ENCODE measurements around the gene WWOX.
"Not testable (repeated sequence)": the region's sequence is repeated elsewhere in the genome, so short reads cannot be mapped to it uniquely, and the experiment has no call there.

- TF ChIP-seq TCF4 (CRISPR knock-in tag; IDR thresholded peaks at IDR 0.05; ENCODE audit: borderline replicate concordance); ZFP3 (CRISPR knock-in tag; IDR thresholded peaks at IDR 0.05); OSR1 (CRISPR knock-in tag; IDR thresholded peaks at IDR 0.05); ZNF565 (CRISPR knock-in tag; conservative IDR thresholded peaks at IDR 0.05; ENCODE audit: low read depth); ZNF8 (CRISPR knock-in tag; IDR thresholded peaks at IDR 0.05); ESRRG (CRISPR knock-in tag; IDR thresholded peaks at IDR 0.05); CSRNP3 (CRISPR knock-in tag; IDR thresholded peaks at IDR 0.05); RARB (CRISPR knock-in tag; IDR thresholded peaks at IDR 0.05); TSHZ2 (CRISPR knock-in tag; IDR thresholded peaks at IDR 0.05); POU6F1 (CRISPR knock-in tag; IDR thresholded peaks at IDR 0.05; ENCODE audit: borderline replicate concordance, low read depth); ARNTL (CRISPR knock-in tag; IDR thresholded peaks at IDR 0.05; ENCODE audit: borderline replicate concordance, low read depth); GLIS3 (CRISPR knock-in tag; IDR thresholded peaks at IDR 0.05): not testable (repeated sequence)
- TF ChIP-seq, protein P1, sequence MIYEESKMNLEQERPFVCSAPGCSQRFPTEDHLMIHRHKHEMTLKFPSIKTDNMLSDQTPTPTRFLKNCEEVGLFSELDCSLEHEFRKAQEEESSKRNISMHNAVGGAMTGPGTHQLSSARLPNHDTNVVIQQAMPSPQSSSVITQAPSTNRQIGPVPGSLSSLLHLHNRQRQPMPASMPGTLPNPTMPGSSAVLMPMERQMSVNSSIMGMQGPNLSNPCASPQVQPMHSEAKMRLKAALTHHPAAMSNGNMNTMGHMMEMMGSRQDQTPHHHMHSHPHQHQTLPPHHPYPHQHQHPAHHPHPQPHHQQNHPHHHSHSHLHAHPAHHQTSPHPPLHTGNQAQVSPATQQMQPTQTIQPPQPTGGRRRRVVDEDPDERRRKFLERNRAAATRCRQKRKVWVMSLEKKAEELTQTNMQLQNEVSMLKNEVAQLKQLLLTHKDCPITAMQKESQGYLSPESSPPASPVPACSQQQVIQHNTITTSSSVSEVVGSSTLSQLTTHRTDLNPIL (CRISPR knock-in tag; IDR thresholded peaks at IDR 0.05; ENCODE audit: low read depth) = not testable (repeated sequence)
- TF ChIP-seq, protein P2, sequence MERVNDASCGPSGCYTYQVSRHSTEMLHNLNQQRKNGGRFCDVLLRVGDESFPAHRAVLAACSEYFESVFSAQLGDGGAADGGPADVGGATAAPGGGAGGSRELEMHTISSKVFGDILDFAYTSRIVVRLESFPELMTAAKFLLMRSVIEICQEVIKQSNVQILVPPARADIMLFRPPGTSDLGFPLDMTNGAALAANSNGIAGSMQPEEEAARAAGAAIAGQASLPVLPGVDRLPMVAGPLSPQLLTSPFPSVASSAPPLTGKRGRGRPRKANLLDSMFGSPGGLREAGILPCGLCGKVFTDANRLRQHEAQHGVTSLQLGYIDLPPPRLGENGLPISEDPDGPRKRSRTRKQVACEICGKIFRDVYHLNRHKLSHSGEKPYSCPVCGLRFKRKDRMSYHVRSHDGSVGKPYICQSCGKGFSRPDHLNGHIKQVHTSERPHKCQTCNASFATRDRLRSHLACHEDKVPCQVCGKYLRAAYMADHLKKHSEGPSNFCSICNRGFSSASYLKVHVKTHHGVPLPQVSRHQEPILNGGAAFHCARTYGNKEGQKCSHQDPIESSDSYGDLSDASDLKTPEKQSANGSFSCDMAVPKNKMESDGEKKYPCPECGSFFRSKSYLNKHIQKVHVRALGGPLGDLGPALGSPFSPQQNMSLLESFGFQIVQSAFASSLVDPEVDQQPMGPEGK (CRISPR knock-in tag; IDR thresholded peaks at IDR 0.05; ENCODE audit: borderline replicate concordance) = not testable (repeated sequence)
These were observed 1146.2 kb downstream of the WWOX start for GRCh38 chr16:79245700-79246099.

Data from SK-N-SH treated with all-trans-retinoic acid at 6 μM for 48 hours (cell line).